H9 (cell line): ENCODE measurements around the gene TREM2. TPM values are rescaled to one million over a fixed set of nuclear protein-coding genes. Genes with fewer than 3 reads are reported as not detected.

Source experiments
- DNase-seq: peaks from one replicate; pipeline ENCODE4 v3.0.0-alpha.2; 2017
- H2AFZ ChIP-seq: one replicate; pipeline ENCODE4 v1.6.1; 2013; ENCODE audit warnings: mild to moderate bottlenecking, low read length, control low read depth, moderate library complexity
- H2AK5ac ChIP-seq: 2 replicates; pipeline ENCODE4 v1.6.1; 2013; ENCODE audit warnings: low read length, control low read depth, mixed read lengths; ENCODE audit not compliant: insufficient read length
- H2BK120ac ChIP-seq: one replicate; pipeline ENCODE4 v1.6.1; 2013; ENCODE audit warnings: low read depth, mild to moderate bottlenecking, low read length, control low read depth, inconsistent platforms; ENCODE audit not compliant: poor library complexity, severe bottlenecking
- H2BK12ac ChIP-seq: 2 replicates; pipeline ENCODE4 v1.6.1; 2013; ENCODE audit warnings: low read length, control low read depth, mixed read lengths, low read depth; ENCODE audit not compliant: insufficient read length
- H2BK15ac ChIP-seq: 2 replicates; pipeline ENCODE4 v1.6.1; 2013; ENCODE audit warnings: low read depth, low read length, control low read depth
- H2BK20ac ChIP-seq: one replicate; pipeline ENCODE4 v1.6.1; 2013; ENCODE audit warnings: low read depth, mild to moderate bottlenecking, low read length, control low read depth, inconsistent platforms; ENCODE audit not compliant: poor library complexity, severe bottlenecking
- H2BK5ac ChIP-seq: 2 replicates; pipeline ENCODE4 v1.6.1; 2013; ENCODE audit warnings: low read length, control low read depth, mixed read lengths; ENCODE audit not compliant: insufficient read length
- H3K14ac ChIP-seq: 2 replicates; pipeline ENCODE4 v1.6.1; 2013; ENCODE audit warnings: low read length, control low read depth; ENCODE audit not compliant: insufficient read depth
- H3K18ac ChIP-seq: 2 replicates; pipeline ENCODE4 v1.6.1; 2013; ENCODE audit warnings: low read depth, mild to moderate bottlenecking, mixed read lengths, low read length, control low read depth; ENCODE audit not compliant: insufficient read length
- H3K23ac ChIP-seq: 2 replicates; pipeline ENCODE4 v1.6.1; 2013; ENCODE audit warnings: low read length, control low read depth, mixed read lengths, low read depth; ENCODE audit not compliant: insufficient read length
- H3K23me2 ChIP-seq: 2 replicates; pipeline ENCODE4 v1.6.1; 2013; ENCODE audit warnings: low read depth, mild to moderate bottlenecking, mixed read lengths, low read length, control low read depth; ENCODE audit not compliant: insufficient read length, poor library complexity, severe bottlenecking
- H3K27ac ChIP-seq: 2 replicates; pipeline ENCODE4 v1.5.1; 2013; ENCODE audit warnings: low read length, control low read depth, mixed read lengths, low read depth; ENCODE audit not compliant: insufficient read length
- H3K27me3 ChIP-seq: 2 replicates; pipeline ENCODE4 v1.6.1; 2013; ENCODE audit warnings: low read length, control low read depth, inconsistent platforms; ENCODE audit not compliant: insufficient read depth
- H3K4ac ChIP-seq: 2 replicates; pipeline ENCODE4 v1.6.1; 2013; ENCODE audit warnings: low read depth, mild to moderate bottlenecking, control low read depth, inconsistent platforms, low read length, moderate library complexity
- H3K4me1 ChIP-seq: 2 replicates; pipeline ENCODE4 v1.6.1; 2013; ENCODE audit warnings: low read length, control low read depth, inconsistent platforms; ENCODE audit not compliant: insufficient read depth
- H3K4me2 ChIP-seq: 2 replicates; pipeline ENCODE4 v1.6.1; 2013; ENCODE audit warnings: low read length, control low read depth, mixed read lengths; ENCODE audit not compliant: insufficient read length, insufficient read depth
- H3K56ac ChIP-seq: 2 replicates; pipeline ENCODE4 v1.6.1; 2013; ENCODE audit warnings: low read depth, mild to moderate bottlenecking, mixed read lengths, low read length, control low read depth; ENCODE audit not compliant: insufficient read length
- H3K79me1 ChIP-seq: 2 replicates; pipeline ENCODE4 v1.6.1; 2013; ENCODE audit warnings: low read depth, mild to moderate bottlenecking, moderate library complexity, low read length, control low read depth, inconsistent platforms; ENCODE audit not compliant: insufficient read depth, poor library complexity, severe bottlenecking
- H3K79me2 ChIP-seq: 2 replicates; pipeline ENCODE4 v1.6.1; 2013; ENCODE audit warnings: low read length, control low read depth, inconsistent platforms; ENCODE audit not compliant: insufficient read depth
- H3K9ac ChIP-seq: 2 replicates; pipeline ENCODE4 v1.6.1; 2013; ENCODE audit warnings: low read length, control low read depth, mixed read lengths; ENCODE audit not compliant: insufficient read length; ENCODE audit errors: extremely low read depth
- H3K9me3 ChIP-seq: one replicate; pipeline ENCODE4 v1.6.1; 2013; ENCODE audit warnings: low read depth, low read length, inconsistent platforms; ENCODE audit not compliant: control insufficient read depth
- H3T11ph ChIP-seq: one replicate; pipeline ENCODE4 v1.6.1; 2013; ENCODE audit warnings: mild to moderate bottlenecking, low read length, control low read depth, inconsistent platforms
- H4K20me1 ChIP-seq: one replicate; pipeline ENCODE4 v1.6.1; 2013; ENCODE audit not compliant: control insufficient read depth, insufficient read length, insufficient read depth
- H4K5ac ChIP-seq: 2 replicates; pipeline ENCODE4 v1.6.1; 2013; ENCODE audit warnings: low read depth, mild to moderate bottlenecking, mixed read lengths, low read length, control low read depth; ENCODE audit not compliant: insufficient read length
- H4K8ac ChIP-seq: replicated peaks from 2 replicates; pipeline ENCODE4 v1.6.1; 2013; ENCODE audit warnings: low read length, control low read depth, mixed read lengths, low read depth; ENCODE audit not compliant: insufficient read length
- H4K91ac ChIP-seq: 2 replicates; pipeline ENCODE4 v1.6.1; 2013; ENCODE audit warnings: low read depth, mild to moderate bottlenecking, moderate library complexity, mixed read lengths, low read length, control low read depth; ENCODE audit not compliant: insufficient read length
- H3K27ac Mint-ChIP-seq, 3 experiments: 2 replicates in 2 of 3; 3 replicates in 1 of 3; pipeline ENCODE4 v1.8.0; 2020 to 2021; ENCODE audit warnings: mixed read lengths in 3 of 3, mild to moderate bottlenecking in 1 of 3, moderate library complexity in 1 of 3
- H3K27me3 Mint-ChIP-seq: 2 replicates; pipeline ENCODE4 v1.8.0; 2021; ENCODE audit warnings: low read depth, mild to moderate bottlenecking, moderate library complexity, mixed read lengths
- H3K36me3 Mint-ChIP-seq, 3 experiments: 2 replicates in 2 of 3; 3 replicates in 1 of 3; pipeline ENCODE4 v1.8.0; 2020 to 2021; ENCODE audit warnings: low read depth in 3 of 3, mixed read lengths in 3 of 3; ENCODE audit not compliant: insufficient read depth in 1 of 3
- H3K4me1 Mint-ChIP-seq, 2 experiments: 2 replicates each; pipeline ENCODE4 v1.8.0; 2020; ENCODE audit warnings: mixed read lengths in 2 of 2
- H3K4me3 Mint-ChIP-seq, 2 experiments: 2 replicates in 1 of 2; 3 replicates in 1 of 2; pipeline ENCODE4 v1.8.0; 2020 to 2021; ENCODE audit warnings: mild to moderate bottlenecking in 2 of 2, mixed read lengths in 2 of 2, moderate library complexity in 1 of 2
- H3K9me3 Mint-ChIP-seq, 2 experiments: 2 replicates in 1 of 2; 3 replicates in 1 of 2; pipeline ENCODE4 v1.8.0; 2020; ENCODE audit warnings: mild to moderate bottlenecking in 2 of 2, mixed read lengths in 2 of 2, moderate library complexity in 1 of 2
- CTCF ChIP-seq: fragments of 200-600 bp; sonication (generic); conservative IDR thresholded peaks from 3 replicates; pipeline ENCODE4 v1.8.0; 2021; ENCODE audit warnings: antibody characterized with exemption, mild to moderate bottlenecking
- WGBS: extraction: QIAGEN DNeasy Blood & Tissue Kit; methylation state at CpG from one replicate; pipeline ENCODE4 v1.1.7; 2013; ENCODE audit warnings: missing lambda C conversion rate, low lambda C conversion rate, mixed read lengths; ENCODE audit not compliant: insufficient read length; ENCODE audit errors: extremely low coverage; 5-methylcytosine and 5-hydroxymethylcytosine counted together
- total RNA-seq: library from RNA; stranded (reverse); gene quantifications from 2 replicates; pipeline ENCODE4 v1.2.1, GENCODE V29; 2021

Gene TREM2
- total RNA-seq, 1 experiment from 2014 or later = 0.31 TPM

- no peak overlapping the region for H3K18ac ChIP-seq
- H2BK12ac ChIP-seq = no peak overlapping the region
- no peak overlapping the region for H3K56ac ChIP-seq
- Mint-ChIP-seq H3K36me3 (peaks cover 6 to 15% (median 11%) of the 10 kb centered on the region in 3 experiments), H3K27ac (no peak overlapping the region), H3K27me3 (peaks cover 18% of the 10 kb centered on the region), H3K4me1 (no peaks in the 10 kb centered on the region), H3K4me3 (no peak overlapping the region), H3K9me3 (peaks cover 14 to 15% of the 10 kb centered on the region in 2 experiments)
- H4K8ac ChIP-seq = no peak overlapping the region
- H2AK5ac ChIP-seq = no peak overlapping the region
- H3K4me2 ChIP-seq = no peak overlapping the region
- DNase-seq = no peak
- H2BK15ac ChIP-seq = no peak overlapping the region
- no peak overlapping the region for H3T11ph ChIP-seq
- H3K14ac ChIP-seq = no peak overlapping the region
- H2BK20ac ChIP-seq = no peak overlapping the region
- no peak overlapping the region for H2BK5ac ChIP-seq
- H3K9me3 ChIP-seq = peaks cover 10% of the 10 kb centered on the region
- H2AFZ ChIP-seq = no peak overlapping the region
- no peaks in the 10 kb centered on the region for H3K4me1 ChIP-seq
- H3K79me1 ChIP-seq = no peaks in the 10 kb centered on the region
- H3K9ac ChIP-seq = no peak overlapping the region
- WGBS = no CpG with 5 or more reads among the region's 3 CpGs
- no peak overlapping the region for H3K27ac ChIP-seq
- no peaks in the 10 kb centered on the region for H4K20me1 ChIP-seq
- no peaks in the 10 kb centered on the region for H3K79me2 ChIP-seq
- no peaks in the 10 kb centered on the region for H3K27me3 ChIP-seq
- no peak overlapping the region for H3K23ac ChIP-seq
- H4K91ac ChIP-seq = no peak overlapping the region
- no peaks in the 10 kb centered on the region for H3K23me2 ChIP-seq
- no peak overlapping the region for H2BK120ac ChIP-seq
- no peak overlapping the region for H3K4ac ChIP-seq
- H4K5ac ChIP-seq = no peak overlapping the region
- TF ChIP-seq CTCF = peak; percentile 38; the same call in 1 of the 3 replicates
Observed at GRCh38 chr6:41190791-41191190, 27.9 kb upstream of the TREM2 start.
